Peyer's patch (tissue), 4 donors: ENCODE data around the gene CTNNA2. TPM values are rescaled to one million over a fixed set of nuclear protein-coding genes. Genes with fewer than 3 reads are reported as not detected.

Experiments
- DNase-seq, 3 donors: peaks; one replicate each; pipeline ENCODE4 v3.0.0-alpha.2; 2017 to 2019
- H3K27ac ChIP-seq, 4 donors: fragments of 200-600 bp; sonication (generic); one replicate each; pipeline ENCODE4 v1.5.1; 2016 to 2019
- H3K27me3 ChIP-seq, 2 donors: fragments of 200-600 bp; sonication (generic); one replicate each; pipeline ENCODE4 v1.5.1; 2019
- H3K36me3 ChIP-seq, 3 donors: fragments of 200-600 bp; sonication (generic); one replicate each; pipeline ENCODE4 v1.5.1; 2016 to 2019
- H3K4me1 ChIP-seq, 4 donors: fragments of 200-600 bp; sonication (generic); one replicate each; pipeline ENCODE4 v1.5.1; 2016 to 2019
- H3K4me3 ChIP-seq, 4 donors: fragments of 200-600 bp; sonication (generic); 1 replicate in 3 of 4; 2 replicates in 1 of 4; pipeline ENCODE4 v1.5.1; 2016 to 2019; ENCODE audit warnings: mild to moderate bottlenecking in 1 of 4
- H3K9me3 ChIP-seq, 4 donors: fragments of 200-600 bp; sonication (generic); one replicate each; pipeline ENCODE4 v1.5.1; 2016 to 2019; ENCODE audit warnings: mild to moderate bottlenecking in 1 of 4
- POLR2A ChIP-seq, 2 donors: fragments of 450-650 bp; IDR thresholded peaks; one replicate each; pipeline ENCODE4 v1.5.1; 2017; ENCODE audit warnings: antibody characterized with exemption in 2 of 2, mild to moderate bottlenecking in 2 of 2, moderate library complexity in 2 of 2
- total RNA-seq, 4 donors: library from RNA; depleted of rRNA; stranded (reverse); fragments of >200 nt; gene quantifications; one replicate each; pipeline ENCODE4 v1.1.0, GENCODE V29; 2016
- TF ChIP-seq, protein P1 (sequence below), 6 experiments: fragments of 450-650 bp in 4 of 6; fragments of 200-600 bp in 2 of 6; sonication (generic) in 1 of 6; IDR thresholded peaks; one replicate each; pipeline ENCODE4 v1.5.1; 2017 to 2019; ENCODE audit warnings: antibody characterized with exemption in 6 of 6, mild to moderate bottlenecking in 3 of 6, moderate library complexity in 1 of 6

Gene CTNNA2
- total RNA-seq, 4 donors from 2014 or later = 0.67 to 5.3 (median 0.88) TPM; not detected in 1

DNA sequence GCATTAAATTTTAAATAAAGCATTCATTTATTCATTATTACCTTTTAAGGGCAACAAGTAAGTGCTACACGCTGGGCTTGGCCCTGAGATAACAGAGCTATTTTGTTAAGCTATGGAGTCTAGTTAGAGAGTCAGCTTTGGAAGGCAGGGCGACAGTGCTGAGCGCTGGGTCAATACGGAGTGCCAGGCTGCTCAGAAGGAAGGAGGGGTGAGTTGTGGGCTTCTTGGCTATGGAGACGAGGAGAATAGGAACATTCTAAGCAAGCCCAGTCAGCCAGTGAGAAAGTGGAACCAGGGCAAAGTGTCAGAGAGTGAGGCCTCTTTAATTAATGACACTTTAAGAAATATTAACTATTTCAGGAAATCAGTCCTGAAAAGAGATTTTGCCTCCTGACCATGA, 503.3 kb downstream of the CTNNA2 start:
- Histone ChIP-seq H3K27me3 (no peaks in the 10 kb centered on the region), H3K9me3 (no peaks in the 10 kb centered on the region), H3K4me3 (no peak overlapping the region), H3K27ac (no peak overlapping the region), H3K4me1 (no peaks in the 10 kb centered on the region), H3K36me3 (no peaks in the 10 kb centered on the region)
- no peak for DNase-seq
- TF ChIP-seq POLR2A (IDR thresholded peaks at IDR 0.05) = no peak
- TF ChIP-seq, protein P1, sequence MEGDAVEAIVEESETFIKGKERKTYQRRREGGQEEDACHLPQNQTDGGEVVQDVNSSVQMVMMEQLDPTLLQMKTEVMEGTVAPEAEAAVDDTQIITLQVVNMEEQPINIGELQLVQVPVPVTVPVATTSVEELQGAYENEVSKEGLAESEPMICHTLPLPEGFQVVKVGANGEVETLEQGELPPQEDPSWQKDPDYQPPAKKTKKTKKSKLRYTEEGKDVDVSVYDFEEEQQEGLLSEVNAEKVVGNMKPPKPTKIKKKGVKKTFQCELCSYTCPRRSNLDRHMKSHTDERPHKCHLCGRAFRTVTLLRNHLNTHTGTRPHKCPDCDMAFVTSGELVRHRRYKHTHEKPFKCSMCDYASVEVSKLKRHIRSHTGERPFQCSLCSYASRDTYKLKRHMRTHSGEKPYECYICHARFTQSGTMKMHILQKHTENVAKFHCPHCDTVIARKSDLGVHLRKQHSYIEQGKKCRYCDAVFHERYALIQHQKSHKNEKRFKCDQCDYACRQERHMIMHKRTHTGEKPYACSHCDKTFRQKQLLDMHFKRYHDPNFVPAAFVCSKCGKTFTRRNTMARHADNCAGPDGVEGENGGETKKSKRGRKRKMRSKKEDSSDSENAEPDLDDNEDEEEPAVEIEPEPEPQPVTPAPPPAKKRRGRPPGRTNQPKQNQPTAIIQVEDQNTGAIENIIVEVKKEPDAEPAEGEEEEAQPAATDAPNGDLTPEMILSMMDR (IDR thresholded peaks at IDR 0.05) = no peak

- Histone ChIP-seq H3K4me3 (no peak overlapping the region), H3K27ac (no peak overlapping the region), H3K9me3 (no peaks in the 10 kb centered on the region), H3K27me3 (no peaks in the 10 kb centered on the region), H3K36me3 (no peaks in the 10 kb centered on the region), H3K4me1 (no peaks in the 10 kb centered on the region)
- no peak for DNase-seq
- TF ChIP-seq, protein P1 (IDR thresholded peaks at IDR 0.05) = no peak
- TF ChIP-seq POLR2A (IDR thresholded peaks at IDR 0.05) = no peak
Measured at GRCh38 chr2:80019571-80020460, 507.0 kb downstream of the CTNNA2 start.

- H3K9me3 ChIP-seq = no peaks in the 10 kb centered on the region
- no peaks in the 10 kb centered on the region for H3K27me3 ChIP-seq
- no peaks in the 10 kb centered on the region for H3K4me1 ChIP-seq
- no peak overlapping the region for H3K4me3 ChIP-seq
- no peak for TF ChIP-seq POLR2A (IDR thresholded peaks at IDR 0.05)
- TF ChIP-seq, protein P1 (IDR thresholded peaks at IDR 0.05) = no peak
- H3K36me3 ChIP-seq = no peaks in the 10 kb centered on the region
- no peak for DNase-seq
- H3K27ac ChIP-seq = no peak overlapping the region
Measured at GRCh38 chr2:80022018-80022417, 509.2 kb downstream of the CTNNA2 start.

GRCh38 chr2:80026040-80026729, 513.3 kb downstream of the CTNNA2 start:
- no peak for DNase-seq
- no peaks in the 10 kb centered on the region for H3K36me3 ChIP-seq
- H3K9me3 ChIP-seq = no peaks in the 10 kb centered on the region
- H3K4me3 ChIP-seq = no peak overlapping the region
- no peak overlapping the region for H3K27ac ChIP-seq
- H3K27me3 ChIP-seq = no peaks in the 10 kb centered on the region
- no peaks in the 10 kb centered on the region for H3K4me1 ChIP-seq
- TF ChIP-seq POLR2A (IDR thresholded peaks at IDR 0.05) = no peak
- TF ChIP-seq, protein P1 (IDR thresholded peaks at IDR 0.05) = no peak

DNA sequence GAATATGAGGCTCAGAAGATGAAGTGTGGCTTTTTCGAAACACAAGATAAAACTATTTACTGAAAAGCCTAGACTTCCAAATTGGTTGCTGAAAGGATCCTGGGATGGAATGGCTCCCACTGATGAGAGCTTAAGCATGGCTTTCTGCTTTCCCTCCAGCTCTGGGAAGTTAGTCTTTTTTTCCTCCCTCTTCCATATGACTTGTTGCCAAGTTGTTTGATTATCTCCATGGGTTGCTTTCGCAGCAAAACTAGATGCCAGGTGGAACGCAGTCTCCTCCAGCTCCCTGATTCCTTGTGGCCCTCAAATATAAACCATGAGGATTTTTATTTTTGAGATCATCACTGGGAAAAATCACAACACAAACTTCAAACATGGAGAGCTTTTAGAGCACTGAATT, 515.2 kb downstream of the CTNNA2 start:
- H3K27me3 ChIP-seq = no peaks in the 10 kb centered on the region
- TF ChIP-seq, protein P1 (IDR thresholded peaks at IDR 0.05) = no peak
- TF ChIP-seq POLR2A (IDR thresholded peaks at IDR 0.05) = no peak
- no peaks in the 10 kb centered on the region for H3K4me1 ChIP-seq
- no peak for DNase-seq
- H3K36me3 ChIP-seq = no peaks in the 10 kb centered on the region
- H3K4me3 ChIP-seq = no peak overlapping the region
- H3K27ac ChIP-seq = no peak overlapping the region
- no peaks in the 10 kb centered on the region for H3K9me3 ChIP-seq
